ENCODE data around the gene CXCL11. TPM values are rescaled to one million over a fixed set of nuclear protein-coding genes. Genes with fewer than 3 reads are reported as not detected.

The CXCL11 gene
- total RNA-seq, 1 experiment from 2014 or later: not detected

- intact Hi-C loops (cut with micrococcal nuclease; ENCODE audit: unreplicated experiment): no loop called here
- no peaks in the 10 kb centered on the region for H3F3A ChIP-seq (ENCODE audit: insufficient read depth, low read depth)
Measured at GRCh38 chr4:76022031-76022430, 13.8 kb downstream of the CXCL11 start.

DNA sequence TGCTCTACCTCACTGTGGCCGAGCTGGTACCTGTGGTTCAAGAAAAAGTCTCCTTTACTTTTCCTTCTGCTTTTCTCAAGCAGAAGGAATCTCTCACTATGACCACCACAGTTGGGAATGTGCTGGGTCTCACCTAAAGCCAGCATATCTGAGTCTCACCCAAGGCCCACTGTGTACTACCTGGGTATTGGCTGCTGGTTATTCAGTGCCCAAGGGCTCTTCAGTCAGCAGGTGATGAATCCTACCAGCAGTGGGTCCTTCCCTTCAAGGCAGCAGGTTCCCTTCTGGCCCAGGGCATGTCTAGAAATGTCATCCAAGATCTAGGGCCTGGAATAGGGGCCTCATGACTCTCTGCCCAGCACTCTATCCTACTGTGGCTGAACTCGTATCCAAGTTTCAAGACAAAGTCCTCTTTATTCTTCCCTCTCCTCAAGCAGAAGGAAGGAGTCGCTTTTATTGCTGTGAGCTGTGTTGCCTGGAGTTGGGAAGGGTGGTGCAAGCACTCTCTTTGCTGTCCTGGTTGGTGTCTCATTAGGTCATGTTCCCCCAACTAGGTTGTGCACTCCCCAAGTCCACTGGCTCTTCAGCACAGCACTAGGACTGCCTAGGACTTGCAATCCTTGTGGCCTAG, 18.7 kb downstream of the CXCL11 start:
- no peaks in the 10 kb centered on the region for H3K36me3 ChIP-seq (ENCODE audit: low read depth)
- no peak for DNase-seq
- H3K9me2 ChIP-seq (ENCODE audit: insufficient read depth): no peaks in the 10 kb centered on the region
- H2AFZ ChIP-seq: no peak overlapping the region
- peaks cover 6% of the 10 kb centered on the region; the same call in 1 of the 2 replicates for H3K4me1 ChIP-seq (replicated peaks; ENCODE audit: insufficient read depth)
- POLR2A ChIA-PET (ENCODE audit: unreplicated experiment): no interaction called here
- intact Hi-C loops (cut with micrococcal nuclease; ENCODE audit: unreplicated experiment): no loop called here
- no peaks in the 10 kb centered on the region for H3F3A ChIP-seq (ENCODE audit: insufficient read depth, low read depth)
- H3K27me3 ChIP-seq (ENCODE audit: insufficient read depth, low read depth): no peaks in the 10 kb centered on the region
- H3K27ac ChIP-seq: no peak overlapping the region
- H3K4me3 ChIP-seq: no peak overlapping the region
- no peak overlapping the region for H3K4me2 ChIP-seq
- no peak for TF ChIP-seq EZH2 (IDR thresholded peaks at IDR 0.05; ENCODE audit: low read depth)
- TF ChIP-seq, protein P1, sequence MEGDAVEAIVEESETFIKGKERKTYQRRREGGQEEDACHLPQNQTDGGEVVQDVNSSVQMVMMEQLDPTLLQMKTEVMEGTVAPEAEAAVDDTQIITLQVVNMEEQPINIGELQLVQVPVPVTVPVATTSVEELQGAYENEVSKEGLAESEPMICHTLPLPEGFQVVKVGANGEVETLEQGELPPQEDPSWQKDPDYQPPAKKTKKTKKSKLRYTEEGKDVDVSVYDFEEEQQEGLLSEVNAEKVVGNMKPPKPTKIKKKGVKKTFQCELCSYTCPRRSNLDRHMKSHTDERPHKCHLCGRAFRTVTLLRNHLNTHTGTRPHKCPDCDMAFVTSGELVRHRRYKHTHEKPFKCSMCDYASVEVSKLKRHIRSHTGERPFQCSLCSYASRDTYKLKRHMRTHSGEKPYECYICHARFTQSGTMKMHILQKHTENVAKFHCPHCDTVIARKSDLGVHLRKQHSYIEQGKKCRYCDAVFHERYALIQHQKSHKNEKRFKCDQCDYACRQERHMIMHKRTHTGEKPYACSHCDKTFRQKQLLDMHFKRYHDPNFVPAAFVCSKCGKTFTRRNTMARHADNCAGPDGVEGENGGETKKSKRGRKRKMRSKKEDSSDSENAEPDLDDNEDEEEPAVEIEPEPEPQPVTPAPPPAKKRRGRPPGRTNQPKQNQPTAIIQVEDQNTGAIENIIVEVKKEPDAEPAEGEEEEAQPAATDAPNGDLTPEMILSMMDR (conservative IDR thresholded peaks at IDR 0.05): no peak
- H4K20me1 ChIP-seq (ENCODE audit: insufficient read depth): no peaks in the 10 kb centered on the region
- H3K79me2 ChIP-seq (ENCODE audit: low read depth): no peaks in the 10 kb centered on the region
- H3K9me3 ChIP-seq (ENCODE audit: insufficient read depth, low read depth): no peaks in the 10 kb centered on the region
- CTCF ChIA-PET: no interaction called here
- no TSS peak for BruUV-seq (replicated peaks)

More at GRCh38 chr4:76022031-76022430, 13.8 kb downstream of the CXCL11 start:
- Histone ChIP-seq H2AFZ (no peak overlapping the region), H3K4me2 (no peak overlapping the region), H3K4me1 (replicated peaks; ENCODE audit: insufficient read depth) (no peaks in the 10 kb centered on the region), H3K9me3 (ENCODE audit: insufficient read depth, low read depth) (no peaks in the 10 kb centered on the region), H3K79me2 (ENCODE audit: low read depth) (no peaks in the 10 kb centered on the region), H3K27ac (no peak overlapping the region), H3K27me3 (ENCODE audit: insufficient read depth, low read depth) (no peaks in the 10 kb centered on the region), H3K36me3 (ENCODE audit: low read depth) (no peaks in the 10 kb centered on the region), H3K4me3 (no peak overlapping the region), H3K9me2 (ENCODE audit: insufficient read depth) (no peaks in the 10 kb centered on the region; the same call in 1 of the 2 replicates), H4K20me1 (ENCODE audit: insufficient read depth) (no peaks in the 10 kb centered on the region)
- CTCF ChIA-PET: no interaction called here
- POLR2A ChIA-PET (ENCODE audit: unreplicated experiment): no interaction called here
- DNase-seq: no peak
- no TSS peak for BruUV-seq (replicated peaks)
- TF ChIP-seq, protein P1 (conservative IDR thresholded peaks at IDR 0.05): no peak
- TF ChIP-seq EZH2 (IDR thresholded peaks at IDR 0.05; ENCODE audit: low read depth): no peak

DNA sequence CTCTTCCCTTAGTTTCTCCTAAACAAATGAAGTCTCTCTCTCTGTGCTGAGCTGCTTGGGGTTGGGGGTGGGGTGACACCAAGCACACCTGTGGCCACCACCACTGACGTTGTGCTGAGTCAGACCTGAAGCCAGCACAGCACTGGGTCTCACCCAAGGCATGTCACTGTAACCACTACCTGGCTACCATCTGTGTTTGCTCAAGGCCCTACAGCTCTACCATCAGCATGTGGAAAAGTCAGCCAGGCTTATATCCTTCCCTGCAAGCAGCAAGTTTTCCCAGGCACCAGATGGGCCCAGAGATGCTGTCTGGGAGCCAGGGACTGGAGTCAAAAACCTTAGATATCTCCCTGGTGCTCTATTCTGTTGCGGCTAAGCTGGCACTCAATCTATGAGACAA, 19.5 kb downstream of the CXCL11 start:
- no peaks in the 10 kb centered on the region for H3K79me2 ChIP-seq (ENCODE audit: low read depth)
- H3K4me3 ChIP-seq: no peak overlapping the region
- intact Hi-C loops (cut with micrococcal nuclease; ENCODE audit: unreplicated experiment): no loop called here
- peak; percentile 28 to 64 for DNase-seq
- no TSS peak for BruUV-seq (replicated peaks)
- no peaks in the 10 kb centered on the region for H3K36me3 ChIP-seq (ENCODE audit: low read depth)
- POLR2A ChIA-PET (ENCODE audit: unreplicated experiment): no interaction called here
- H2AFZ ChIP-seq: no peak overlapping the region
- no peaks in the 10 kb centered on the region for H3K9me2 ChIP-seq (ENCODE audit: insufficient read depth)
- no peak overlapping the region for H3K4me2 ChIP-seq
- H3K4me1 ChIP-seq (replicated peaks; ENCODE audit: insufficient read depth): peaks cover 6% of the 10 kb centered on the region; the same call in 1 of the 2 replicates
- no peaks in the 10 kb centered on the region for H3F3A ChIP-seq (ENCODE audit: insufficient read depth, low read depth)
- no peaks in the 10 kb centered on the region for H3K9me3 ChIP-seq (ENCODE audit: insufficient read depth, low read depth)
- no peaks in the 10 kb centered on the region for H3K27me3 ChIP-seq (ENCODE audit: insufficient read depth, low read depth)
- CTCF ChIA-PET: no interaction called here
- H4K20me1 ChIP-seq (ENCODE audit: insufficient read depth): no peaks in the 10 kb centered on the region
- TF ChIP-seq, protein P1 (conservative IDR thresholded peaks at IDR 0.05): no peak
- TF ChIP-seq EZH2 (IDR thresholded peaks at IDR 0.05; ENCODE audit: low read depth): no peak
- no peak overlapping the region; the same call in 1 of the 2 replicates for H3K27ac ChIP-seq
